GM18511 (cell line): ENCODE results near the gene RTL10.

Source experiments
- ATAC-seq: cut with Tn5 transposase; IDR thresholded peaks from one replicate; pipeline ENCODE4 v1.9.1; 2021; ENCODE audit warnings: mild to moderate bottlenecking, moderate library complexity; ENCODE audit not compliant: unreplicated experiment

Gene RTL10, protein sequence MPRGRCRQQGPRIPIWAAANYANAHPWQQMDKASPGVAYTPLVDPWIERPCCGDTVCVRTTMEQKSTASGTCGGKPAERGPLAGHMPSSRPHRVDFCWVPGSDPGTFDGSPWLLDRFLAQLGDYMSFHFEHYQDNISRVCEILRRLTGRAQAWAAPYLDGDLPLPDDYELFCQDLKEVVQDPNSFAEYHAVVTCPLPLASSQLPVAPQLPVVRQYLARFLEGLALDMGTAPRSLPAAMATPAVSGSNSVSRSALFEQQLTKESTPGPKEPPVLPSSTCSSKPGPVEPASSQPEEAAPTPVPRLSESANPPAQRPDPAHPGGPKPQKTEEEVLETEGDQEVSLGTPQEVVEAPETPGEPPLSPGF

DNA sequence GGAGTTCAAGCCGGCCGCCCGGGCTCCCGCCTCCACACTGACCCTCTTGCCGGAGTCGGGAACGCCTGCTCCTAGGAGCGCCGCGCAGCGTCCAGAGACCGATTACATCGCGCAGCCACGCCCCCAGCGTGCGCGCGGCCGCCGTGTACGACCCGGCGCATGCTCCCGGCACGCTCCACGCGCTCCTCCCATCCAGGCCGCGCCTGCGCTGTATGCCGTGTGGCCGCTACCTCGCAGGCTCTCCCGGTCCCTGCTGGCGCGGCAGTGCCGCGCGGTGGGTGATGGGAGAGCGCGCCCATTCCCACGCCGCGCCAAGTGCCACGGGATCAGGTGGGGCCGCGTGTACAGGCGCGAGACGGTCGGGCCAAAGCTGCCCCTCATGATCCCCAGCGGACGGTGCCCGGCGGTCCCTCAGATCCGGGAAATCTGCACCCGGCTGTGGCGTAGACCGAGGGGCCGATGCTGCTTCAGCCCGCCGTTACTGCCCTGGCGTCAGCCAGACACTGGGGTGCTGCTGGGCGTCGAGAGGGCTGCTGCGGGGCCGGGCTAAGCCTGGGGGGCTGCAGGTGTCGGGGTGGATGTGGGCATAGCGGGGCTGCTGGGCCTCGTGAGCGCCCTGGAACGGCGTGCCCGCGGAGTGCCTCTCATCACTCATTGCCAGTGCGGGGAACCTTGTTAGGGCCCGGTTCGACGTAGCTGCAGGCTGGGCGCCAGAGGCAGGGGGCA, at the start of gene RTL10, which contains the start of gene GNB1L:
RTL10 (minus strand) TSS at position 97 of the 726 bp plus-strand sequence. CDS start 2,613 bp downstream, outside the sequence.
GNB1L (minus strand) TSS at position 97 of the 726 bp plus-strand sequence. CDS start 33,519 bp downstream, outside the sequence.
- peak; percentile 85 for ATAC-seq

DNA sequence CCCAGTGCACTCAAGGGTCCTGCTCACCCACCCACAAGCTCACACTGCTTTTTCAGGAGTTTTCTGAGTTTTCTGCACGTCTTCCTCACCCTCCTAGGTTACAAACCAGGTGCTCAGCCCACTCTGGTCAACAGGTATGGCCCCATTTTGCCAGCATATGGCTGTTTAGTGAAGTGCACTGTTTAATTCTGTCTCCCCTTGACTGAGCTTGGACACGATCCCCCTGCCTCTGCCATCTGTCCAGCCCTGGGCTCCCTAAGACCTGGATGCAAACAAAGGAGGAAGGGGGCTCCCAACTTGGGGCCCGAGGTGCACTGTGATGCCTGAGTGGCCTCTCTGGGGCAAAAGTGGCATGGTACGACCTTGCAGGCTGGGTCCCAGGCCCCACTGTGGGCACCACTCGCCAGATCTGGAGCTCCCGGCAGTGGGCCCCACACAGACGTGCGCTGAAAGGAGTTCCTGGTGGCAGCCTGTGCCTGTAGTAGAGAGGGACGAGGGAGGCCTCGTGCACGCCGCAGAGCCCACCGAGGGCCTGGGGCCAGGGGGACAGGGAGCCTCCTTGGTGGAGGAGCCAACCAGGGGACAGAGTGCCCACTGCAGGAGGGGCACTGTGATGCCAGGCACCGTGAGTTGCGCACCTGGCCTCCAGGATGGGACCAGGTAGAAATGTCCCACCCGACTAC, 49.6 kb upstream of the RTL10 start:
- no peak for ATAC-seq

DNA sequence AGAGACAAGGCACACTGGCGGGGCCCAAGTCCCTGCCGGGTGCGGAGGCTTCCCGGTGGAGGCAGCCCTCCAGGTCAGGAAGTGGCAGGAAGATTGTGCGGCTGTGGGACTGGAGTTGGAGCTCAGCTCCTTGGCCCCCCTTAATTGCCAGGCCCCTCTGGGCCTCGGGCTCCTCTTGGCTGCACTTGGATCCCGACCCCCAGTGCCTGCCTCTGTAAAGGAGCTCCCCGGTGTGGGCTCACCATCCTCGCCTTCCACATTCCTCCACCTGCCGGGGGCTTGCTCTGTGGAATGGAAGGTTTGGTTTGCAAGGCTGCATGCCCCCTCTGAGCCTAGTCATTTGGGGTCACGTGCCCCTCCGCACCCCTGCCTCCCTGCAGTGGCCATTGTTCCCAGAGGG, 48.8 kb upstream of the RTL10 start:
- ATAC-seq, result no peak

DNA sequence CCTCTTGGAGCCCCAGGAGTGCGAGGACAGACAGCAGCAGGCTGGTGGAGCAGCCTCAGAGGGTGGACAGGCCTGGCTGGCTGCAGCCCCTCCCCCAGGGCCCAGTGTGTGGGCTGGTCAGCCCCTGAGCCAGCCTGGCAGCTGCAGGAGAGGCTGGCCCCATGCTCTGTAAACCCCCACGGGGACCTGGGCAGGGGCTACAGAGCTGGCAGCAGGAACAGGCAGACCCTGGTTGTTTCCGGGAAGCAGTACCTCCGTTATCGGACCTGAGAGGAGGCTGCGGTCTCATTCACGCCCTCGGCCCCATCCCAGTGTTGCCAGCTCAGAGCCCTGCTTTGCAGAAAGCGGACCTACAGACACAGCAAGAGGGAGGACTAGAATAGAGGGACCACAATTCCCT, 48.4 kb upstream of the RTL10 start:
- ATAC-seq, result no peak

DNA sequence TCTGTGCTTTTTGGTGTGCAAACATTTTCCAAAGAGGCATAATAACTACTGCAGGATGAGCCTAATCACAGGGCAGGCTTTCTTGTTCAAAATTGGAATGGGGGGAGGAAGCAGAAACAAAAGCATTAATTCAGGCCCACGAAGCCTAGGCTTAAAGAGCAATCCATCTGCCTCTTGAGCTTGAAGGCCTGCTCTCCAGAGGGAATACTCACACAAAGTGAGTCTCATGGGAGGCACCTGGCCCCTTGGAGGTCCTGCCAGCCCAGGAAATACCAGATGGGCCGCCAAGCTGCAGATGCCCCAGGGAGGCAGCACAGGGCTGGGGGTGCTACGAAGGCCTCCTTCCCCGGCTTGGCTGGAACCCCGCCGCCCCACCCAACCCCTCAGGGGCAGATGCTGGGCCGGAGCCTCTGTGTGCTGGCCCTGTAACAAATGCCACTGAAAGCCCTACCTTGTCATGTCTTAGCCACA, 47.6 kb upstream of the RTL10 start:
- ATAC-seq, result no peak

DNA sequence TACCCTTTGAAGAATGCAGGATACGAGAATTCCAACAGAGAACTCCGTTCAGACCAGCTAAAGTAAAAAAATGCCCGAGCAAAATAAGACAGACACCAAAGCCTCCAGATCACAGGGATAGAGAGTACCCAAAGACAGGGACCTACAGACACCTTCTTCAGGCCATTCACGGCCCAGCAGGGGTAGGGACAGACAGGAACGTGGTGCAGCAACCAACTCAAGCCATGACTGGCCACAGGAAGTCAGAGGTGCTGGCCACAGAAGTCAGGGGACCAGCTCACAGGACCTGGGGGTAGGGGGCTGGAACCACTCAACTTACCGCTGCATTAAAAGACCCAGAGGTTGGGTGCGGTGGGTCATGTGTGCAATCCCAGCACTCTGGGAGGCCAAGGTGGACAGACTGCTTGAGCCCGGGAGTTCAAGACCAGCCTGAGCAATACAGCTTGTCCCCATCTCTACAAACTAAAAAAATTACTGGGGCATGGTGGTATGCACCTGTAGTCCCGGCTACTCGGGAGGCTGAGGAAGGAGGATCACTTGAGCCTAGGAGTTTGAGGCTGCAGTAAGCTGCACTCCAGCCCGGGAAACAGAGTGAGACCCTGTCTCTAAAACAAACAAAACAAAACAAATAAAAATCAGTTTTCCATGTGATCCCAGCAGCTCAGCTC, 47.0 kb upstream of the RTL10 start:
- ATAC-seq, result no peak

DNA sequence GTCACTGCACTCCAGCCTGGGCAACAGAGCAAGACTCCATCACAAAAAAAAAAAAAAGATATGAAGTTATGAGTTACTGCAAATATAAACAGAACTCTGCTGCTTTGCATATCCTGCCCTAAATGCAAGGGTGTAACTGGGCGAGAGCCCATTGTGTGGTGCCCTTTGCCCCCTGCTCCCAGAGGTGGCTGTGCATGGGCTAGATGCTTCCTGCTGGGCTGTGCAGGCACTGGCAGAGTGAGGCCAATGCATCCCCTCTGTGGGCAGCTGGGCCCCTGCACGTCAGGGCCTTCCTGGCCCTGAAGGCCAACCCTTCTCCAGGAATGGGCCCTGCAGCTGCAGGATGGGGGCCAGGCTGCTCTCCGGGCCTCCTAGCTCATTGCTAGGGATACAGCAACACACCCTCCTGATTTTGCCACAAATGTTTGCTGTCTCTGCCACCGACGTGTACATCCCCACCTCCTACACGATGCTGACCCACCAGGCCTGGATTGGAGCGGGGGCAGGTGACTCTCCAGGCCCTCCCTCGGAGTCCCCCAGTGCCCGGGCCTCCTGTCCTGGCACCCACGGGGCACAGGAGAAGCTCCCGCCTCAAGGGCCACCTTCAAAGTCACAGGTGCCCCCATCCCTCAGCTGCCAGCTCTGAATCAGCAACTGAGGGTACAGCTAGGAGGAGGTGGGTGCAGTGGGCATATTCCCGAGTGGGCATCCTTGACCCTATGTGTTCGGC, 46.2 kb upstream of the RTL10 start:
- ATAC-seq, result no peak

DNA sequence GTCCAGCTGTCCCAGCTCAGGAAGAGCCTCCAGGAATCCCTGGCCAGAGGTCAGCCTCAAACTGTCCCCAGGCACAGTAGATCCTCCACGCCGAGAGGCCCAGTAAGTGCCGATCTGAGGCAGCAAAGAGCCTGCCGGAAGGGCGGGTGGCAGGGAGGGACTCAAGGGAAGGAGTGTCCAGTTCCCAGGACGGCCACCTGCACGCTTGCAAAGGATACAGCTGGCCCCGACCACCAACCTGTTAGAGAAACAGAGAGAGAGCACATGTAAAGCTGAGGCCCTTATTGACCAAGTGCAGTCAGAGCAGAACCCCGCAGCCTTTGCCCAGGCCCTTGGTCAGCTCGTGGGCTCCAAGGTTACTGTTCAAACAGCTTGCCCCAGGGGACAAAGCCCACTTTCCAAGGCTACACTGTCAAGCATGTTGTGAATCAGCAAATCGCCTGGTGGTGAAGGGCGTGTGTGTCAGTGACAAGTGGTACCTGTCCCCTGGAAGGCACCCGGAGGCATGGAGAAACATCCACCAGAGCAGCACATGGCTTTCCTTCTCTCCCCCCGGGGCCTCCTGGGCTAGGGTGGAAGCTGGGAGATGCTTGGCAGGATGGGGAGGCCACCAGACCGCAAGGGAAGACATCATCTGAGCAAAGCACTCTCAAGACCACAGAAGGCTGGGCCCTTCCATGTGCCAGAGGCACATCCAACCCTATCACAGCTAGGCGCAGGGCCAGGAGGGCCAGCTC, 44.3 kb upstream of the RTL10 start:
- ATAC-seq, result no peak

DNA sequence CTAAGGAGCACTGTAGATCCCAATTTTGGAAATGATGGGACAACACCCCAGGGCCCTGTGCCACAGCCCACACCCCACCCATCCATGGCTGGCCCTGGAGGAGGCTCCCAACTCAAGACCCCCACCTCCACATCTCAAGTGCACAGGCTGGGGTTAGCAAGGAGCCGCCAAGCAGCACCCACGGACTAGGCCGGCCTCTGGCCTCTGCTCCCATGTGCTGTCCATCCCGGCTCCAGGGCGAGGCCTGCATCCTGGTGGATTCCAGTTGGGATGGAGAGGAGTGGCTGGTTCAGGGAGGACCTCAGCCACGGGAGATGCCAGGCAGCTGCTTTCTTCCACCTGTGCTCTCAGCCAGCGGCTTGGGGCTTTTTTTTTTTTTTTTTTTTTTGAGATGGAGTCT, 43.5 kb upstream of the RTL10 start:
- no peak for ATAC-seq

DNA sequence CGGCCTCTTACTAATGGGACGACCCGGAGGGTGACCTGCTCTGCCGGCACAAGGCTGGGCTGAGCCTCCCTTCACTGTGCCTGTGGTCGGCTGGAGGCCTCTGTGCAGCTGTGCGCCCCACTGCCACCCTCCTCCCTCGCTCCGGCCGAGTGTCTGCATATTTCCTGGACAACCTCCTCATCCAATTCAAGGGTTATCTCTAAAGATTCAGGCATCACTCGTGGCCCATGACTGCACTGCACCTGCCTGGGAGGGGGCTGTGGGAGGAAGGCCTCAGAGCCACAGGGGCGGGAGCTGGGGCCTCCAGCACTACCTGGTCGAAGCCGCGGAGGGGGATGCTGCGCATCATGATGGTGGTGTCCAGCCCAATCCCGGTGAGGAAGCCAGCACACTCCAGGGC, 43.1 kb upstream of the RTL10 start:
- no peak for ATAC-seq

DNA sequence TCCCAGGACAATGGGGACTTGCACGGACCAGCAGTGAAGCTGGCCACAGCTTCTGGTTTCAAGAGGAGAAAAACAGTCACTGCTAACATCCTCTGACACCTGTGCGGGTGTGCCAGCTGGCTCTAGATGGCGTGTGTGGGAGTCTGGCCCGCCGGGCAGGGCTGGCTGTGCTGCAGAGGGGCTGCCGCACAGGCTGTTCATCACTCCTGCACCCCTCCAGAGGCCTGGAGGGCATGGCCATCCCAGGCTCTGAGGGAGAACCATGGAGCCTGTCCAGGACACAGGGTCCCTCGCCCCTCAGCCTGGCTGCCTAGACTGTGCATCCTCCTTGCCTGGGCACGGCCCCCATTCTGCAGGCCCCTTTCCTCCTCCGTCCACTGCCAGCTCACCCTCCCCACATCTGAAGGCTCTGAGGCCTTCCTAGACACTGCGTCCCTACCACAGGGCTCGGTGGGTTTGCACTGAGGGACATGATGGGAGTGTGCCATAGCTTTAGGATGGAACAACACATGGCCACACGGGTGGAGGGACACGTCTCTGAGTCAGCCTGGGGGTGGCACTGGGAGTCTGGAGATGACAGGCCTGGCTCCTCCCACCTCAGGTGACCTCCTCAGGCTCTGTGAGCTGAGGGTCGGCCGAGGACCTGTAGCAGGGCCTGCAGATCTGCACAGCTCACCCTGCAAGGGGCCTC, 42.1 kb upstream of the RTL10 start:
- no peak for ATAC-seq

DNA sequence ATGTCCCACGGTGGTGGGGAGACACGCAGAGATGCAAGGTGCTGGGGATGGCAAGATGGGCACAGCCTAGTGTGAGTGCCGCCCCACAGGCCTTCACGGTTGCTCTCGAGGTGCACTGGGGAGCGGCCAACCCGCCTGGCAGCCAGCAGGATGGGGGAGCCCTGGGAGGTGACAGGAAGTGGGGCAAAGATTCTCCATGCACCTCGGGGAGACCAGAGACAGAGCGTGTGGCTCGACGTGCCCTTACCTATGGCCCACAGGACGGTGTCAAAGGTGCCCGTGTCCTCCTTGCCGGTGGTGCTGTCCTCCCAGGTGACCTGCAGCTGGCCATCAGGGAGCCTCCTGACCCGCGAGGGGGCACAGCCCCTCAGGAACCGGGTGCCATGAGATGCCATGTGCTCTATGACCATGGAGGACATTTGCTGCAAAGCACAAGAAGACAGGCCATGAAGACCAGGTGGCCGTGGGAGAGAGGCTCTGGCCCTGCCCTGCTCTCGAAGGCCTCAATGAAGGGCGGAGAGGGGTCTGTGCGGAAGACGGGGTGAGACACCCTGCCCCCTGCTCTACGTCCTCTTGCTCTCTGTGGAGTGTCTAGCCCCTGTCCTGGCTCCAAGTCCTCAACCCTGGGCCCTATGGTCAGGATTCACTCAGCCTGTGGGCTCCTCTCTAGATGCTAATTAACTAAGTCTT, 40.6 kb upstream of the RTL10 start:
- ATAC-seq, result no peak

DNA sequence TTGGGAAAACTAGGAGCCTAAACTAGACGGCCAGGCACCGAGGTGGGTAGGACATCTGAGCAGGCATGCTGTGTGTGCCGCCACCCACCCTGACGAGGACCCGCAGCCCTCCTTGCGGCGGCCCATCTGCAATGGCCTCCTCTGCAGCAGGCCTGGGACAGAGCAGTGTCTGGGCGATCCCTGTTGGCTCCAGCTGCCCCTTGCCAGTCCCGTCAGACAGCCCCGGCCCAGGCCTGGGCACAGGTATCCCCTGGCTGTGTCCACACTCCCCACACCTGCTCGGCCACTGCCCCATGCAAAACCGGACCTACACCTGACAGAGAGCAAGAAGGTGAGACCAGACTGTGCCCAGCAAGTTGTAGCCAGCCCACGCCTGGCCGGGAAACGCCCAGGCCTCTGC, 38.7 kb upstream of the RTL10 start:
- ATAC-seq, result no peak

DNA sequence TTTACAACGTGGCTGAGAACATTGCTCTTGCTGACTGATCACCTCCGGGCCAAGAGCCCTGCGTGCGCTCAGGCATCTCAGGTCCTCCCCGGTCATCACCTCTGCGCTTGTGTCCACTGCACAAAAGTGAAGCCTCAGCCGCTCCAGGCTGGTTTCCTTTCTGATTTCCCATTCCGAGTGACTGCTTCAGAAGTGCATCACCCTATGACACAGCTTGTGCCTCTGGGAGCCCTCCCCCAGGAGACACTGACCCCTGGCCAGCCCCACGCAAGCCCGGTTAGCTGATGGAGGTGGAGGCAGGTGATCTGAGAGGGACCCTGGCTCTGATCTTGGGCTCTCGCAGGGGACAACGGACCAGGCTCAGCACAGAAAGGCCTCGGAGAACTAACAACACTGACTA, 38.3 kb upstream of the RTL10 start:
- no peak for ATAC-seq

DNA sequence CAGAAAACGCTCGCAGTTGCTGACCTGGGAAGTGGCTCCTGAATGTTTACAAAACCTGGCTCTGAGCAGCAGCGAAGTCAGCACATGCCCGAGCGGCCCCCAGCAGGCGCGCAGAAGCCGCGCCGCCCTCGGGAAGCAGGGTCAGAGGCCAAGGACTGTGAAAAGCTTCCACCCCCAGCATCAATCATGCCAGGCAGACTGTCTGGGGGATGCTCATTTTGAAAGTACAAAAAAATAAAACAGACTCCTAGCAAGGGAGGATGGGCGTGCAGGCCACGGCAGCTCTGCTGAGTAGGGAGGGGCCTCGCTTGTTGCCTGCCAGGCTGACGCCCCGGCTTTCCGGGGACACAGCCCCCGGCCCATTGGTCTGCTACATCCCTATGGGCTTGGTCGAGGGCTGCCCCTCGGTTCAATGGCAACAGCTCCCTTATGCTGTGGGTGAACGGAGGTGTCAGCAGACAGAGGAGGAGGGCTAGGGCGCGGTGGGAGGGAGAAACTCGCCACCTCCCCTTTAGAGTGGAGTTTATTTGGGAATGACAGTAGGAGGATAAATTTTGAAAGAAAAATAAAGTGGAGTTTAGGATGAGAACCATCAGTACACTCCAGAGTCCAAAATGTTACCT, 37.7 kb upstream of the RTL10 start:
- no peak for ATAC-seq

DNA sequence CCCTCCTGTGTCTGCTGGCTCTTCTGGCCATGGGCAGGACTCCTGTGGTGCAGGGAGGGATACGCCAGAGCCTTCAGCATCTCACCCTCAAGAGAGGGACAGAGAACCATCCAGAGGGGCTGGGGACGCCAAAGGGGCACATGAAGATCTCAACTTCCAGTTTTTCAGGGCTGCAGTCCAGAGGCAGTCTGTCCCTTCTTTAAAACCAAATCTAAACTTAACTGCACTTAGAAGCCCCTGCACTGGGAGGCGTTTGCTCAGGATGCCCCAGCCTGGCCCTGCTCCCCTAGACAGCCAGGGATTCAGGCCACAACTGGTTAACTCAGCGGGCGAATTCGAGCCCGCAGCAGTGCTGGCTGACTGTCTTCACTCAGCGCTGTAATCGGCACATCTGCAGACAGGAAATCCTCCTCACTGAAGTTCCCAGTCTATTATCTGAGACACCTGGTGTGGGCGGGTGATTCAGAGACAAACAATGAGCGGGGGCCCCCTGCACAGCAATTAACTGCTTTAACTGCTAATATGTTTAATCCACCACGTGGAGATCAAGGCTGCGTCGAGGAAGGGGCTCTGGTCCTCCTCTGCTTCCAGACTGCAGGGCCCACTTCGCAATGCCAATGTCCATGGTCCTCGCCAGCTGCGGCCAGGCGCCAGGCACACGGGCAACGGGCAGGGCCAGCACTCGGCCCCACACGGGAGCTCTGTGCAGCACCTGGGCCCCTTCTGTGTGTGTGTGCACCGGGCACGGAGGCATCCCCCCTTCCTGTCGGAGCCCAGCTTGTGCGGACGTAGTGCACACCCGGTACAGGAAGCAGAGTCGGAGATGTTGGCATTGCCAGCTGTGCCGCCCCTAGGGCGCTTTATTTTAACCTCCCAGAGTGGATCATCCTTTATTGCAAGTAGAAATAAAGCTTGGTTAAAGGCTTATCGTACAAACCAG, 36.9 kb upstream of the RTL10 start:
- ATAC-seq, result peak; percentile 72
